Small intestine (tissue), 7 donors: Measurements from ENCODE around the gene SPATC1L. TPM values are rescaled to one million over a fixed set of nuclear protein-coding genes. Genes with fewer than 3 reads are reported as not detected.
"Not testable (repeated sequence)": the region's sequence is repeated elsewhere in the genome, so short reads cannot be mapped to it uniquely, and the experiment has no call there.

ENCODE experiments used
- DNase-seq, 2 donors: peaks; one replicate each; pipeline versions ENCODE4 v3.0.0 to v3.0.0-alpha.2; 2013
- FAIRE-seq: peaks from 2 replicates; lab custom pipeline; 2012; peaks lifted over from hg19 to GRCh38; lab: Jason Lieb, UNC
- H3K27ac ChIP-seq, 3 donors: one replicate each; pipeline ENCODE4 v1.5.1; 2013; ENCODE audit warnings: low read length in 2 of 3, mild to moderate bottlenecking in 2 of 3, control low read depth in 1 of 3, inconsistent platforms in 1 of 3, low read depth in 1 of 3, moderate library complexity in 1 of 3
- H3K27me3 ChIP-seq, 3 donors: one replicate each; pipeline ENCODE4 v1.6.1; 2013; ENCODE audit warnings: low read length in 3 of 3, inconsistent platforms in 1 of 3; ENCODE audit not compliant: control insufficient read depth in 3 of 3, insufficient read depth in 3 of 3
- H3K36me3 ChIP-seq, 3 donors: one replicate each; pipeline ENCODE4 v1.6.1; 2013; ENCODE audit warnings: low read length in 3 of 3, inconsistent platforms in 1 of 3, low read depth in 1 of 3, mild to moderate bottlenecking in 1 of 3, moderate library complexity in 1 of 3; ENCODE audit not compliant: control insufficient read depth in 3 of 3, insufficient read depth in 2 of 3
- H3K4me1 ChIP-seq, 3 donors: one replicate each; pipeline ENCODE4 v1.6.1; 2013; ENCODE audit warnings: low read length in 2 of 3, inconsistent platforms in 1 of 3, low read depth in 1 of 3, mild to moderate bottlenecking in 1 of 3, moderate library complexity in 1 of 3; ENCODE audit not compliant: control insufficient read depth in 3 of 3, insufficient read depth in 2 of 3
- H3K4me3 ChIP-seq, 3 donors: one replicate each; pipeline ENCODE4 v1.5.1; 2013; ENCODE audit warnings: low read length in 3 of 3, control low read depth in 1 of 3, inconsistent platforms in 1 of 3, low read depth in 1 of 3, mild to moderate bottlenecking in 1 of 3, moderate library complexity in 1 of 3
- H3K9me3 ChIP-seq, 2 donors: one replicate each; pipeline ENCODE4 v1.6.1; 2013; ENCODE audit warnings: low read depth in 1 of 2, low read length in 1 of 2; ENCODE audit not compliant: control insufficient read depth in 2 of 2, insufficient read depth in 1 of 2
- WGBS, 3 donors: extraction: QIAGEN DNeasy Blood & Tissue Kit; methylation state at CpG; one replicate each; pipeline ENCODE4 v1.1.7; 2013; 5-methylcytosine and 5-hydroxymethylcytosine counted together
- polyA plus RNA-seq, 4 donors: library from polyadenylated mRNA; stranded (reverse) in 3 of 4; unstranded in 1 of 4; fragments of 200-250 nt in 3 of 4; fragments of 120-200 nt in 1 of 4; gene quantifications; one replicate each; pipeline versions ENCODE4 v1.2.1 to v1.2.3, GENCODE V29; 2013
- donor health status: healthy with polysubstance abuse.
- donor health status: control.
- donor health status: control.
- donor health status: Bipolar disorder and iron deficiency.
- donor health status: healthy.

Gene SPATC1L
- polyA plus RNA-seq, 4 donors, result 2.9 to 12.6 (median 8.2) TPM

DNA sequence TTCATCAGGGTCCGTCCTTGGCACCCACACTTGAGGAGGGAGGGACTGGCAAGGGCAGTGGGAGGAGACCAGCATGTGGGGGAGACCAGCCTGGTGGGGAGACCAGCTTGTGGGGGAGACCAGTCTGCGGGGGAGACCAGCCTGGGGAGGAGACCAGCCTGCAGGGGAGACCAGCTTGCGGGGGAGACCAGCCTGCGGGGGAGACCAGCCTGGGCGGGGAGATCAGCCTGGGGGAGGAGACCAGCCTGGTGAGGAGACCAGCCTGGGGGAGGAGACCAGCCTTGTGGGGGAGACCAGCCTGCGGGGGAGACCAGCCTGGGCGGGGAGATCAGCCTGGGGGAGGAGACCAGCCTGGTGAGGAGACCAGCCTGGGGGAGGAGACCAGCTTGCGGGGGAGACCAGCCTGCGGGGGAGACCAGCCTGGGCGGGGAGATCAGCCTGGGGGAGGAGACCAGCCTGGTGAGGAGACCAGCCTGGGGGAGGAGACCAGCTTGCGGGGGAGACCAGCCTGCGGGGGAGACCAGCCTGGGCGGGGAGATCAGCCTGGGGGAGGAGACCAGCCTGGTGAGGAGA is 836 bp downstream of the SPATC1L start:
- peak overlapping the region in 1 of 3 donors; percentile 72 for H3K27ac ChIP-seq
- H3K4me3 ChIP-seq, result peak overlapping the region in 2 of 3 donors; percentile 63 to 70
- not testable (repeated sequence) for H3K9me3 ChIP-seq, H3K36me3 ChIP-seq, H3K27me3 ChIP-seq, DNase-seq, H3K4me1 ChIP-seq, FAIRE-seq
- WGBS, 3 donors, result 36 to 55% (median 52%) methylated on average over 4 to 8 of the region's 13 CpGs

DNA sequence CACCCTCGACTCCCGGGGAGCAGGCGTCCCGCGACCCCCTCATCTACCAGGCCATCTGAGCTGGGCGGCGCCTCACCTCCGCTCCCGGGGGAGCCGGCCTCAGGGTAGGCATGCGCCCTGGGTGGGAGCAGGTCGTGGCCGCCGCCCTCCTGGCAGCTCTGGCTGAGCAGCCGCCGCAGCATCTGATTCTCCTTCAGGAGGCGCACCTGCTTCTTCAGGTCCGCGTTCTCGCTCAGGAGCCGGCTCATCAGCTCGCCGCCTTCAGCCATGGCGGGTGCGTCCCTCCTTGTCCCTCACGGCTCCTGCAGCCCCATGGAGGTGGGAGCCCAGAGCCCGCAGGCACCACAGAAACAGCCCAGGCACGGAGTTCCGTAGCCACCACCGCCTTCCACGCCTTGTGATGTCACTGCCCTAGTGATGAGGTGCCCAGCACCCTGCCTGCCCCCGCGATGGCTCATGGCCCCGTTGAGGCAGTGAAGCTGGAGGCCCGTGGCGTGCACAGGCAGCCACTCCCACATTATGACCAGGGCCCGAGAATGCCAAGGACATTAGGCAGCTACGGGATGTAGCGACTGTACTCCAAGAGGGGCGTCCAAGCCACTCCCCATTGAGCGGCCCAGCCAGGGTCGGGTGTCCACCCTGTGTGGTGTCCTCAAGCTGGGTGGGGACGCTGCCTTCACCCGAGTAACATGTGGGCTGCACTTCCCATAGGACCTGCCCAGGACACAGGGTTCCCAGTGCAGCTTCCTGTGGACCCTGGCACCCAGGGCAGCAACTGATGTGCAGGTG is 1.5 kb downstream of the SPATC1L start:
- DNase-seq (no peak), FAIRE-seq (no peak)
- no peaks in the 10 kb centered on the region for H3K4me1 ChIP-seq
- 88 to 89% (median 88%) methylated on average over 40 to 44 of the region's 44 CpGs for WGBS, 3 donors
- no peaks in the 10 kb centered on the region for H3K27me3 ChIP-seq
- no peak overlapping the region for H3K4me3 ChIP-seq
- H3K27ac ChIP-seq, result no peak overlapping the region
- H3K36me3 ChIP-seq, result peaks cover 0 to 5% (median 0%) of the 10 kb centered on the region in 3 donors
- H3K9me3 ChIP-seq, result no peaks in the 10 kb centered on the region

DNA sequence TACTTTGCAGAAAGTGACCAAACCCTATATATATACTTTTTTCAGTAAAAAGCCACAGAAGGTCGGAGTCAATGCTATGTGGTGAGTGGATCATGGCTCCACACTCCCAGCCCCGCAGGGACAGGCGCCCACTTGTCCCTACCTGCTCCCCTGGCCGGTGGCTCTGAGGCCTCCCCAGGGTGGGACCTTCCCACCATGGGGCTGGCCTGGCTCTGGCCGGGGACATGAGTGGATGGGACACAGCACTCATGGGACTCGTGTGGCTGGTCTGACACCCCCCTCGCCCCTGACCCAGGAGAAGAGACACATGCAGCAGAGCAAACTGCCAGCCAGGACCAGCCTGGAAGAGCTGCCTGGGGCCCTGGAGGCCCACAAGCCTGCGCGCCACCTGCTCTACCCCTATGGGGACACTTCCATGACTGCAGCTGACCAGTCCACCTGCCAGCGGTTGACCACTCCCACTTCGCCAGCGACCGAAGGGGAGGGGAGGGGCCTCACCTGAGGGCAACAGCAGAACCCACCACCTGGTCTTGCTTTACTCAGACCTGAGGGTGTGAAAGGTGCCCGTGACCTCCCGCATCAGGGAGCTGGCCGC is 2.2 kb downstream of the SPATC1L start:
- WGBS, 3 donors, result 83 to 88% (median 88%) methylated on average over 14 to 16 of the region's 16 CpGs

DNA sequence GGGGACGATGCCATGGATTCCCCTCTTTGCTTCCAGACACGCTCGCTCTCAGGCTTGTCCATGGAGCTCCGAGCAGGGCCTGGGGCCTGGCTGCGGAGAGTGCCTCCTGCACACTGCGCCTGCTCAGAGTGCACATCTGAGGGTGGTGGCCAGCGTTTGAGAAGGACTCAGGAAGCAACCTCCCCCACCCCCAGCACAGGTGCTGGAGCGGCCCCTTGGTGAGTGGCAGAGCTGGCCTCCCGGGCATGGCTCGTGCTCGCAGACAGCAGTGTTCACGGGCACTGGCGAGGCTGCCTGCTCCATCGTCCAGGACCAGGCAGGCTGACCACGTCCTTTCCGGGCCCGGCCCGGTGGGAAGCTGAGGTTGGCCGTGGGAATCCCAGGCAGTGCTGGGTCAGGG is 2.8 kb downstream of the SPATC1L start:
- Histone ChIP-seq H3K9me3 (no peaks in the 10 kb centered on the region), H3K36me3 (peaks cover 0 to 5% (median 0%) of the 10 kb centered on the region in 3 donors), H3K27me3 (no peaks in the 10 kb centered on the region), H3K27ac (no peak overlapping the region), H3K4me3 (no peak overlapping the region), H3K4me1 (no peaks in the 10 kb centered on the region)
- no peak for FAIRE-seq
- DNase-seq, result no peak
- WGBS, 3 donors, result 91 to 92% (median 92%) methylated on average over 19 of the region's 19 CpGs

More for the DNA sequence above, 2.2 kb downstream of the SPATC1L start:
- Histone ChIP-seq H3K36me3 (peaks cover 0 to 5% (median 0%) of the 10 kb centered on the region in 3 donors), H3K4me1 (no peaks in the 10 kb centered on the region), H3K27me3 (no peaks in the 10 kb centered on the region), H3K27ac (no peak overlapping the region), H3K9me3 (no peaks in the 10 kb centered on the region), H3K4me3 (no peak overlapping the region)
- FAIRE-seq (no peak), DNase-seq (no peak)

DNA sequence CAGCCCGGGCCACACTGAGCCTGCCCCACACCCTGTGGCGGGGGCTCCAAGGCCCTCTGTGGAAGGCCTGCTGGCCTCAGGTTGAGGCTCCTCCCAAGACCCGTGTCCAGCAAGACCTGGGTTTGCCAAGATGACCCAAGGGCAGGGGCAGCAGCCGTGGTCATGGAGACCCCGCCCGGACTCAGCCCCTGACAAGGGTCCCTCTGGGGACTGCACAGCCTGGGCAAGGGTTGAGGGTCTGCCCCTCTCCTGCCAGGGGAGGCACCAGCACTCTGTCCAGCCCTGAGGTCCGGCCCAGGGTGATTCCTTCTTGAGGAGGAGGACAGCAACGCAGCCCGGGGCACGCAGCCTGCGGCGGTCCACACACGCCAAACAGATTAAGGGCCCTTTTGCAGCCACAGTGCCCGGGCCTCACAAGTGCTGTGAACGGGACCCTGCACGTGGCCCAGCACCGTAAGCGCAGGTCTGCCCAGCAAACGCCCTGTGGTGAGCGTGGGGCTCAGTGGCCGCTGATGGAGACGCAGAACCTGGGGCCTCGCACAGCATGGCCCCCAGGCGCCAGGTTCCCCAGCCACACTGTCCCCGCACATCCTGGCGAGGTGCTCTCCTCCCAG is 3.4 kb downstream of the SPATC1L start:
- H3K36me3 ChIP-seq, result peaks cover 0 to 5% (median 0%) of the 10 kb centered on the region in 3 donors
- 90 to 94% (median 91%) methylated on average over 23 to 26 of the region's 26 CpGs for WGBS, 3 donors

DNA sequence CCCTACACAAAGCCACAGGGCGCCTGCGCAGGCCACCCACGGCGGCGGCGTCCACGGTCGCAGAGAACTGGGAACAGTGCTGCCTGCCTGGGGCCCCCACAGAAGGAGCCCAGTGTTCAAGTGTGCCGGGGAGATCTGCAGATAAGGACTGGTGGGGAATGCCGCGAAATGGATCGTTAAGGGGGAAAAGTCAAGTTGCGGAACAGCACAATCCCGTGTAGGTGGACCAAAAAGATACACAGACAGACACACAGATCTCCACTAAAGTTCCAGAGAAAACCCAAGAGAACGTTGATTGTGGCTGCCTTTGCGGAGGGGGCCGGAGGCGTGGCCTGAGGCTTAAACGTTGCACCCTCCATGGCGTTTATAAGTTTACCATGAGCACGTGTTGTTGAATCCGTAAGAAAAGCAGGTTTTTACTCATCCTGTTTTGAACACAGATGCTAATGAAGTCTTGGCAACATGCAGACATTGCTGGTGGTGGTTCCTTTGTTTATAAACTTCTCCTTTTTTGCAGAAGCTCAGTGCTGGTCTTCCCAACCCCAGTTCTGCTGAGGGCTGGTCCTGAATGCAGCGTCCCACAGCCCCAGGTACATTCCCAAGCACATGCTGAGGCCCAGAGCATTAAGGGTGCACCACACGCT is 4.1 kb downstream of the SPATC1L start:
- Histone ChIP-seq H3K4me1 (no peaks in the 10 kb centered on the region), H3K4me3 (no peak overlapping the region), H3K27me3 (no peaks in the 10 kb centered on the region), H3K36me3 (peaks cover 0 to 5% (median 0%) of the 10 kb centered on the region in 3 donors), H3K9me3 (no peaks in the 10 kb centered on the region), H3K27ac (no peak overlapping the region)
- no peak for DNase-seq
- no peak for FAIRE-seq
- WGBS, 3 donors, result 78 to 83% (median 81%) methylated on average over 24 of the region's 24 CpGs

More for the DNA sequence above, 3.4 kb downstream of the SPATC1L start:
- H3K9me3 ChIP-seq, result no peaks in the 10 kb centered on the region
- FAIRE-seq, result no peak
- H3K27me3 ChIP-seq, result no peaks in the 10 kb centered on the region
- no peak overlapping the region for H3K27ac ChIP-seq
- no peaks in the 10 kb centered on the region for H3K4me1 ChIP-seq
- H3K4me3 ChIP-seq, result no peak overlapping the region
- DNase-seq, result no peak

DNA sequence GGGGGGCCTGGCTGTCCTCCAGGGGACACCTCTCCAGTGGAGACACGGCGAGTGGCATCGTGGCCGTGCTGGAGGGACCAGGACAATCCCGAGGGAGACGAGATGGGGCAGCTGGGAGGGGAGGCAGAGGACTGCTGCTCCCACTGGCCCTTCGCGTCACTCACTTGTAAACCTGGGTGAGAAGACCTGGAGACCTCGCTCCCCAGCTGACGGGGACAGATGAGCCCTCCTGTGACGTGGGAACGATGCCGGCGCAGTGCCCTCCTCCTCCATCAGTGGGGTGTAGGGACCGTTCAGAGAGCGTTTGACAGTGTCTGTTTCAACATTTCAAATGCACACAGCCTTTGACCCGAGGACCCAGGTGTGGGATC is 4.6 kb downstream of the SPATC1L start:
- DNase-seq (no peak), FAIRE-seq (no peak)
- WGBS, 3 donors, result 85 to 95% (median 93%) methylated on average over 17 of the region's 17 CpGs
- H3K4me3 ChIP-seq, result no peak overlapping the region
- H3K27me3 ChIP-seq, result no peaks in the 10 kb centered on the region
- no peak overlapping the region for H3K27ac ChIP-seq
- H3K36me3 ChIP-seq, result peaks cover 0 to 5% (median 0%) of the 10 kb centered on the region in 3 donors
- H3K9me3 ChIP-seq, result no peaks in the 10 kb centered on the region
- H3K4me1 ChIP-seq, result no peaks in the 10 kb centered on the region

DNA sequence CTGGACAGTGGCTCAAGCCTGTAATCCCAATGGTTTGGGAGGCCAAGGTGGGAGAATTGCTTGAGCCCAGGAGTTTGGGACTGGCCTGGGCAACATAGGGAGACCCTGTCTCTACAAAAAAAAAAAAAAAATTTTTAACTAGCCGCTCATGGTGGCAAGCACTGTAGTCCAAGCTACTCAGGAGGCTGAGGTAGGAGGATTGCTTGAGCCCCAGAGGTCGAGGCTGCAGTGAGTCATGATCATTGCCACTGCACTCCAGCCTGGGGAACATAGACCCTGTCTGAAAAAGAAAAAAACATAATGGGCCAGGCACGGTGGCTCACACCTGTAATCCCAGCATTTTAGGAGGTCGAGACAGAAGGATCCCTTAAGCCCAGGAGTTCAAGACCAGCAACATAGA is 5.3 kb downstream of the SPATC1L start:
- H3K27ac ChIP-seq, result no peak overlapping the region

More for the DNA sequence above, 5.3 kb downstream of the SPATC1L start:
- DNase-seq (no peak), FAIRE-seq (no peak)
- Histone ChIP-seq H3K27me3 (no peaks in the 10 kb centered on the region), H3K4me1 (no peaks in the 10 kb centered on the region), H3K9me3 (peaks cover 0 to under 1% of the 10 kb centered on the region in 2 donors), H3K36me3 (peaks cover 0 to 5% (median 0%) of the 10 kb centered on the region in 3 donors), H3K4me3 (no peak overlapping the region)
- WGBS, 3 donors, result 75 to 82% (median 80%) methylated on average over 4 of the region's 4 CpGs
